Measurements from ENCODE around the gene RBM17.
"Not testable (repeated sequence)": the region's sequence is repeated elsewhere in the genome, so short reads cannot be mapped to it uniquely, and the experiment has no call there.

RBM17 gene

GRCh38 chr10:6088721-6089333 lies at the start of gene RBM17:
RBM17 (plus strand) TSS chr10:6089034; CDS start chr10:6097066, 8,032 bp downstream.
- peak within 1 kb of the TSS; percentile 40 for H3K27ac ChIP-seq (ENCODE audit: low read depth, low read length)
- no peaks in the 10 kb centered on the region for H3K36me3 ChIP-seq (ENCODE audit: control insufficient read depth, insufficient read depth, low read length)
- peak within 1 kb of the TSS; percentile 86 for H3K9ac ChIP-seq (ENCODE audit: low read depth, low read length)
- no peaks in the 10 kb centered on the region for H3K9me3 ChIP-seq (ENCODE audit: control insufficient read depth, insufficient read depth, low read length)
- peaks cover 35% of the 10 kb centered on the region for H3K4me1 ChIP-seq (ENCODE audit: control insufficient read depth, insufficient read depth, low read length)
- H3K4me3 ChIP-seq (ENCODE audit: low read depth, low read length): peak within 1 kb of the TSS; percentile 96
- H3K27me3 ChIP-seq (ENCODE audit: control insufficient read depth, insufficient read depth, low read length): no peaks in the 10 kb centered on the region

GRCh38 chr10:6039711-6040110 lies 49.1 kb upstream of the RBM17 start:
- no peaks in the 10 kb centered on the region for H3K4me1 ChIP-seq (ENCODE audit: control insufficient read depth, insufficient read depth, low read length)
- no peak overlapping the region for H3K9ac ChIP-seq (ENCODE audit: low read depth, low read length)
- H3K9me3 ChIP-seq (ENCODE audit: control insufficient read depth, insufficient read depth, low read length): no peaks in the 10 kb centered on the region
- H3K27ac ChIP-seq (ENCODE audit: low read depth, low read length): no peak overlapping the region
- H3K27me3 ChIP-seq (ENCODE audit: control insufficient read depth, insufficient read depth, low read length): no peaks in the 10 kb centered on the region
- H3K36me3 ChIP-seq (ENCODE audit: control insufficient read depth, insufficient read depth, low read length): no peaks in the 10 kb centered on the region
- no peak overlapping the region for H3K4me3 ChIP-seq (ENCODE audit: low read depth, low read length)

- Histone ChIP-seq H3K4me1 (ENCODE audit: control insufficient read depth, insufficient read depth, low read length) (no peaks in the 10 kb centered on the region), H3K9me3 (ENCODE audit: control insufficient read depth, insufficient read depth, low read length) (no peaks in the 10 kb centered on the region), H3K27me3 (ENCODE audit: control insufficient read depth, insufficient read depth, low read length) (no peaks in the 10 kb centered on the region), H3K27ac (ENCODE audit: low read depth, low read length) (no peak overlapping the region), H3K9ac (ENCODE audit: low read depth, low read length) (no peak overlapping the region), H3K36me3 (ENCODE audit: control insufficient read depth, insufficient read depth, low read length) (no peaks in the 10 kb centered on the region), H3K4me3 (ENCODE audit: low read depth, low read length) (no peak overlapping the region)
Observed at GRCh38 chr10:6040205-6040604, 48.6 kb upstream of the RBM17 start.

GRCh38 chr10:6043377-6043776 lies 45.5 kb upstream of the RBM17 start:
- not testable (repeated sequence) for H3K9me3 ChIP-seq (ENCODE audit: control insufficient read depth, insufficient read depth, low read length); H3K36me3 ChIP-seq (ENCODE audit: control insufficient read depth, insufficient read depth, low read length); H3K4me3 ChIP-seq (ENCODE audit: low read depth, low read length); H3K27ac ChIP-seq (ENCODE audit: low read depth, low read length); H3K9ac ChIP-seq (ENCODE audit: low read depth, low read length); H3K27me3 ChIP-seq (ENCODE audit: control insufficient read depth, insufficient read depth, low read length); H3K4me1 ChIP-seq (ENCODE audit: control insufficient read depth, insufficient read depth, low read length)

- no peak overlapping the region for H3K9ac ChIP-seq (ENCODE audit: low read depth, low read length)
- no peak overlapping the region for H3K4me3 ChIP-seq (ENCODE audit: low read depth, low read length)
- H3K36me3 ChIP-seq (ENCODE audit: control insufficient read depth, insufficient read depth, low read length): no peaks in the 10 kb centered on the region
- H3K27ac ChIP-seq (ENCODE audit: low read depth, low read length): no peak overlapping the region
- H3K27me3 ChIP-seq (ENCODE audit: control insufficient read depth, insufficient read depth, low read length): no peaks in the 10 kb centered on the region
- no peaks in the 10 kb centered on the region for H3K9me3 ChIP-seq (ENCODE audit: control insufficient read depth, insufficient read depth, low read length)
- H3K4me1 ChIP-seq (ENCODE audit: control insufficient read depth, insufficient read depth, low read length): no peaks in the 10 kb centered on the region
Observed at GRCh38 chr10:6044060-6044459, 44.8 kb upstream of the RBM17 start.

- Histone ChIP-seq H3K4me3 (ENCODE audit: low read depth, low read length) (no peak overlapping the region), H3K27ac (ENCODE audit: low read depth, low read length) (no peak overlapping the region), H3K4me1 (ENCODE audit: control insufficient read depth, insufficient read depth, low read length) (no peaks in the 10 kb centered on the region), H3K9ac (ENCODE audit: low read depth, low read length) (no peak overlapping the region), H3K36me3 (ENCODE audit: control insufficient read depth, insufficient read depth, low read length) (no peaks in the 10 kb centered on the region), H3K27me3 (ENCODE audit: control insufficient read depth, insufficient read depth, low read length) (no peaks in the 10 kb centered on the region), H3K9me3 (ENCODE audit: control insufficient read depth, insufficient read depth, low read length) (no peaks in the 10 kb centered on the region)
Observed at GRCh38 chr10:6044751-6045313, 44.0 kb upstream of the RBM17 start.

- Histone ChIP-seq H3K4me1 (ENCODE audit: control insufficient read depth, insufficient read depth, low read length) (no peaks in the 10 kb centered on the region), H3K27me3 (ENCODE audit: control insufficient read depth, insufficient read depth, low read length) (no peaks in the 10 kb centered on the region), H3K27ac (ENCODE audit: low read depth, low read length) (no peak overlapping the region), H3K9ac (ENCODE audit: low read depth, low read length) (no peak overlapping the region), H3K36me3 (ENCODE audit: control insufficient read depth, insufficient read depth, low read length) (no peaks in the 10 kb centered on the region), H3K9me3 (ENCODE audit: control insufficient read depth, insufficient read depth, low read length) (no peaks in the 10 kb centered on the region), H3K4me3 (ENCODE audit: low read depth, low read length) (no peak overlapping the region)
Observed at GRCh38 chr10:6045314-6045848, 43.5 kb upstream of the RBM17 start.

GRCh38 chr10:6045878-6046772 lies 42.7 kb upstream of the RBM17 start:
- Histone ChIP-seq H3K9me3 (ENCODE audit: control insufficient read depth, insufficient read depth, low read length) (no peaks in the 10 kb centered on the region), H3K9ac (ENCODE audit: low read depth, low read length) (no peak overlapping the region), H3K36me3 (ENCODE audit: control insufficient read depth, insufficient read depth, low read length) (no peaks in the 10 kb centered on the region), H3K4me1 (ENCODE audit: control insufficient read depth, insufficient read depth, low read length) (no peaks in the 10 kb centered on the region), H3K27ac (ENCODE audit: low read depth, low read length) (no peak overlapping the region), H3K27me3 (ENCODE audit: control insufficient read depth, insufficient read depth, low read length) (no peaks in the 10 kb centered on the region), H3K4me3 (ENCODE audit: low read depth, low read length) (no peak overlapping the region)

GRCh38 chr10:6046773-6047611 lies 41.8 kb upstream of the RBM17 start:
- no peak overlapping the region for H3K4me3 ChIP-seq (ENCODE audit: low read depth, low read length)
- H3K4me1 ChIP-seq (ENCODE audit: control insufficient read depth, insufficient read depth, low read length): no peaks in the 10 kb centered on the region
- no peak overlapping the region for H3K27ac ChIP-seq (ENCODE audit: low read depth, low read length)
- no peaks in the 10 kb centered on the region for H3K36me3 ChIP-seq (ENCODE audit: control insufficient read depth, insufficient read depth, low read length)
- no peaks in the 10 kb centered on the region for H3K9me3 ChIP-seq (ENCODE audit: control insufficient read depth, insufficient read depth, low read length)
- no peak overlapping the region for H3K9ac ChIP-seq (ENCODE audit: low read depth, low read length)
- no peaks in the 10 kb centered on the region for H3K27me3 ChIP-seq (ENCODE audit: control insufficient read depth, insufficient read depth, low read length)

- Histone ChIP-seq H3K4me1 (ENCODE audit: control insufficient read depth, insufficient read depth, low read length) (no peaks in the 10 kb centered on the region), H3K27ac (ENCODE audit: low read depth, low read length) (no peak overlapping the region), H3K9me3 (ENCODE audit: control insufficient read depth, insufficient read depth, low read length) (no peaks in the 10 kb centered on the region), H3K9ac (ENCODE audit: low read depth, low read length) (no peak overlapping the region), H3K27me3 (ENCODE audit: control insufficient read depth, insufficient read depth, low read length) (no peaks in the 10 kb centered on the region), H3K36me3 (ENCODE audit: control insufficient read depth, insufficient read depth, low read length) (no peaks in the 10 kb centered on the region), H3K4me3 (ENCODE audit: low read depth, low read length) (no peak overlapping the region)
Observed at GRCh38 chr10:6047847-6048246, 41.0 kb upstream of the RBM17 start.

All from HUES48 (cell line).